Measurements from ENCODE around the gene CRIM1. TPM values are rescaled to one million over a fixed set of nuclear protein-coding genes. Genes with fewer than 3 reads are reported as not detected.

The CRIM1 gene
- total and polyA plus RNA-seq, 7 experiments from 2014 or later = 0.10 to 7.1 (median 0.92) TPM

DNA sequence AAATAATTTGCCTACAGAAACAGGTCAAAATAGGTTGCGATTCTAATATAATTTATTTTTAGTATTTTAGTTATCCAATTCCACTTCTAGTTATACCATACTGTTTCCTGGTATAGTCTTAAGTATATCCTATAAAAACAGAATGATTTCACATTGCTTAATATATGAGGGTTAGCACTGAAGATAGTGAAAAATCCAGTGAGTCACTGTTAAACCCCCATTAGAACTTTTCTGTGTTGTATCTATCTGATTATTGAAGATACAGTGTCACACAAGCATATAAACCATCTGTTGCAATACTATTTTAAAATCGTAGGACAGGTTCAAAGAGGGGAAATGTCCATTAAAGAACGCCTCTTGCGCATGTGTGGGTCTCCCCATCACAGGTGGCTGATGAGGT lies 132.4 kb downstream of the CRIM1 start:
- Histone ChIP-seq H3K27me3 (ENCODE audit: control insufficient read depth in 2 of 2, insufficient read depth in 2 of 2, low read length in 2 of 2) (no peaks in the 10 kb centered on the region), H3K9me3 (ENCODE audit: control insufficient read depth in 2 of 3, low read length in 3 of 3) (no peaks in the 10 kb centered on the region), H3K4me1 (ENCODE audit: control insufficient read depth in 2 of 2, insufficient read depth in 2 of 2, low read length in 2 of 2) (no peaks in the 10 kb centered on the region), H3K36me3 (ENCODE audit: control insufficient read depth in 2 of 3, insufficient read depth in 3 of 3, low read length in 3 of 3) (no peaks in the 10 kb centered on the region), H3K4me3 (ENCODE audit: low read length) (no peak overlapping the region), H3K27ac (ENCODE audit: low read depth, low read length) (no peak overlapping the region)
- H3K9me3 Mint-ChIP-seq = peaks cover 0 to 1% (median 0%) of the 10 kb centered on the region in 11 donors
- no peaks in the 10 kb centered on the region for H3K4me1 Mint-ChIP-seq
- peaks cover 0 to 6% (median 0%) of the 10 kb centered on the region in 5 donors for H3K27me3 Mint-ChIP-seq
- H3K27ac Mint-ChIP-seq = no peak overlapping the region
- H3K36me3 Mint-ChIP-seq = peaks cover 0 to 4% (median 0%) of the 10 kb centered on the region in 5 donors
- intact Hi-C loops (cut with micrococcal nuclease) = no loop called here
- DNase-seq (no peak), ATAC-seq (no peak)
- ChIA-PET CTCF (no interaction called here), POLR2A (no interaction called here)
- H3K4me3 Mint-ChIP-seq = no peak overlapping the region

DNA sequence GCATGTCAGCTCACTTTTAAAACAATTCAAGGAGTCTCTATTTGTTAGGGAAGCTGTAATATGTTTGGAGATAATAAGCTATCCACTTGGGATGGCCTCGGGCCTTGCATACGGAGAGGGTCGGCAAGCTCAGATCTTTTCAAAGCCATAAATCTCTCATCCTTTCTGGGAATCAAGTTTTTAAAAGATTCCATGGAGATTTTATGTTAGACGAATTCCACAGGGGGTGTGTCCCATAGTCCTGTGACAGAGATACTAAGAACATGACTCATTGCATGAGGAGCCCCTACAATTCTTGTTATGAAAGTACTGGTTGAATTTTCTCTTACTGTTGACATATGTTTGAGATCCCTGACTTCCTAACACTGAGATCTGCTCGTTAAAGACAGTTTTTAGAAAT lies 133.7 kb downstream of the CRIM1 start:
- POLR2A ChIA-PET = no interaction called here
- Histone ChIP-seq H3K36me3 (ENCODE audit: control insufficient read depth in 2 of 3, insufficient read depth in 3 of 3, low read length in 3 of 3) (no peaks in the 10 kb centered on the region), H3K27me3 (ENCODE audit: control insufficient read depth in 2 of 2, insufficient read depth in 2 of 2, low read length in 2 of 2) (no peaks in the 10 kb centered on the region), H3K9me3 (ENCODE audit: control insufficient read depth in 2 of 3, low read length in 3 of 3) (no peaks in the 10 kb centered on the region), H3K4me1 (ENCODE audit: control insufficient read depth in 2 of 2, insufficient read depth in 2 of 2, low read length in 2 of 2) (no peaks in the 10 kb centered on the region), H3K4me3 (ENCODE audit: low read length) (no peak overlapping the region), H3K27ac (ENCODE audit: low read depth, low read length) (no peak overlapping the region)
- peaks cover 0 to 1% (median 0%) of the 10 kb centered on the region in 11 donors for H3K9me3 Mint-ChIP-seq
- H3K4me3 Mint-ChIP-seq = no peak overlapping the region
- peaks cover 0 to 7% (median 0%) of the 10 kb centered on the region in 5 donors for H3K27me3 Mint-ChIP-seq
- no peaks in the 10 kb centered on the region for H3K4me1 Mint-ChIP-seq
- no peak overlapping the region for H3K27ac Mint-ChIP-seq
- CTCF ChIA-PET = interaction anchor here (1.0 kb wide), 1 partner anchor 11 kb away, joined by 3 read pairs; no protein-coding TSS in a partner anchor
- no peak for DNase-seq
- peaks cover 0 to 2% (median 0%) of the 10 kb centered on the region in 5 donors for H3K36me3 Mint-ChIP-seq
- intact Hi-C loops (cut with micrococcal nuclease) = no loop called here
- ATAC-seq = no peak

DNA sequence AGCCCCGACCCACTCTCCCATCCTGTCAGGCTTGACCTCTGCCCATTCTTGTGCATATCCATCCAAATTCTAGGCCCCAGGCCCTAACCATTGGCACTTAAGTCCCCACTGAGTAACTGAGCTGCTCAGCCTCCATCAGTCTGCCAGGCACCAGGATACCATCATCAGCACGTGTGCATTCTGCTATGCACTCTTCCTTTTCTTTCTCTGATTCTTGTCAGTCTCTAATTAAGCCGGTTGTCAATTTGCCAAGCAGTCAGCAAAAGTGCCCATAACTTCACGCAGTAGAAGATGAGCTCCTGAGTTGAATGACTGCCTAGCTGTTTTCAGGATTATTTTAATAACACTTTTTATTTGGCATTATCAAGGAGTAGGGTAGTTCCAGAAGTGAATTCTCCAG lies 135.2 kb downstream of the CRIM1 start:
- intact Hi-C loops (cut with micrococcal nuclease) = no loop called here
- no peak overlapping the region for H3K4me3 Mint-ChIP-seq
- no peaks in the 10 kb centered on the region for H3K4me1 Mint-ChIP-seq
- H3K27ac ChIP-seq (ENCODE audit: low read depth, low read length) = no peak overlapping the region
- H3K27ac Mint-ChIP-seq = no peak overlapping the region
- ATAC-seq = no peak
- POLR2A ChIA-PET = no interaction called here
- CTCF ChIA-PET = no interaction called here
- no peak for DNase-seq
- H3K27me3 ChIP-seq (ENCODE audit: control insufficient read depth in 2 of 2, insufficient read depth in 2 of 2, low read length in 2 of 2) = no peaks in the 10 kb centered on the region
- peaks cover 0 to 7% (median 0%) of the 10 kb centered on the region in 5 donors for H3K27me3 Mint-ChIP-seq
- H3K4me3 ChIP-seq (ENCODE audit: low read length) = no peak overlapping the region
- H3K36me3 Mint-ChIP-seq = no peaks in the 10 kb centered on the region
- H3K36me3 ChIP-seq (ENCODE audit: control insufficient read depth in 2 of 3, insufficient read depth in 3 of 3, low read length in 3 of 3) = no peaks in the 10 kb centered on the region
- H3K9me3 Mint-ChIP-seq = no peaks in the 10 kb centered on the region
- H3K9me3 ChIP-seq (ENCODE audit: control insufficient read depth in 2 of 3, low read length in 3 of 3) = no peaks in the 10 kb centered on the region
- H3K4me1 ChIP-seq (ENCODE audit: control insufficient read depth in 2 of 2, insufficient read depth in 2 of 2, low read length in 2 of 2) = no peaks in the 10 kb centered on the region

DNA sequence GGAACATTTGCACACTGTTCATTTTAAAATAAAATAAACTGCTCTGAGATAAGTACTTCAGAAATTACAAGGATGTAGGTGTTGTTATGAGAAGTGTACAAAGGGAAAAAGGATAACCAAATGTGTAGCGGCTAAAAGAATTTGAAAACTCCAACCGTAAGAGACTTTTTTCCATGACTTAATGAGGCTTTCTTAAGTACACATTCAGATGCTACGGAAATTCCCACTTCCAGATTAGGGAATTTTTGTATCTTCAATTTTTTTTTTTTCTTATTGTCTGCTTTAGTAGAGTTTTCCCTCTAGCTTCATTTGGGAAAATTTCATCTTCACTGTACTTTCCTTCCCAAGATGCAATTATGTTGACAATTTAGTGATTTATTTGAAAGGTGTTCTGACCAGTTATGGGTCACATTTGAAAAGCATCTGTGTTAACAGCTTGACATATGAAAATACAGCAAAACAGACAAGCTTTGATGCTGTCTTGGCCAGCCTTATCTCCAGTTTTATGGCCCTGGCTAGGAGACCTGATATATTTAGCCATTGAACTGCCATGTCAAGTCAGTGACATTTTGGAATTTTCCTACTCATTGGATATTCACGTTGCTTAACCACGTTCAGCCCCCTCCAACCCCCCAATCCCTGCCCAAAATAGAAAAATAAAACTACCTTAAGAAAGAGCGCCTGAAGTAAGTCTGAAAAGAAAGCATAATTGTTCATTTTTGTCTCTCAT lies 136.8 kb downstream of the CRIM1 start:
- CTCF ChIA-PET = no interaction called here
- Mint-ChIP-seq H3K36me3 (no peaks in the 10 kb centered on the region), H3K27ac (no peak overlapping the region), H3K9me3 (no peaks in the 10 kb centered on the region), H3K4me3 (no peak overlapping the region), H3K27me3 (peaks cover 0 to 7% (median 0%) of the 10 kb centered on the region in 5 donors), H3K4me1 (no peaks in the 10 kb centered on the region)
- POLR2A ChIA-PET = no interaction called here
- no peak for DNase-seq
- Histone ChIP-seq H3K4me1 (ENCODE audit: control insufficient read depth in 2 of 2, insufficient read depth in 2 of 2, low read length in 2 of 2) (no peaks in the 10 kb centered on the region), H3K4me3 (ENCODE audit: low read length) (no peak overlapping the region), H3K36me3 (ENCODE audit: control insufficient read depth in 2 of 3, insufficient read depth in 3 of 3, low read length in 3 of 3) (no peaks in the 10 kb centered on the region), H3K9me3 (ENCODE audit: control insufficient read depth in 2 of 3, low read length in 3 of 3) (no peaks in the 10 kb centered on the region), H3K27me3 (ENCODE audit: control insufficient read depth in 2 of 2, insufficient read depth in 2 of 2, low read length in 2 of 2) (no peaks in the 10 kb centered on the region), H3K27ac (ENCODE audit: low read depth, low read length) (no peak overlapping the region)
- no peak for ATAC-seq
- intact Hi-C loops (cut with micrococcal nuclease) = no loop called here

DNA sequence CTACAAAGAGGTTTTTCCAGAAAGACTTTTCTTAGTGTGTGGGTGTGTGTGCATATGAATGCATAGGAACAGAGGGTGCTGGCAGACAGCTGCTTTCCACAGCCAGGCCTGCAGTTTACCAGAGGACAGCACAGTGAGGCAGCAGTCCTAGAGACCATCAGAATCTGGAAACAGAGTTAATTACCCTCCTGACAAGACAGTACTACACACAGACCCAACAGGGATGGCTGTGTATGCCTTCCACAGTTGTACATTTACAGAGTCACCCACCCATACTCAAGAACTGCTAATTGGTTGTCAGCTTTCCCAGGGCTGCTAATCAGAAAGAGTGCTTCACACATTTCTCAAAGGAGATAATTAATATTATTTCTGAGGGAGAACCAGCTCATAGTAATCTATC lies 137.7 kb downstream of the CRIM1 start:
- DNase-seq = no peak
- Histone ChIP-seq H3K27me3 (ENCODE audit: control insufficient read depth in 2 of 2, insufficient read depth in 2 of 2, low read length in 2 of 2) (no peaks in the 10 kb centered on the region), H3K4me3 (ENCODE audit: low read length) (no peak overlapping the region), H3K27ac (ENCODE audit: low read depth, low read length) (no peak overlapping the region), H3K36me3 (ENCODE audit: control insufficient read depth in 2 of 3, insufficient read depth in 3 of 3, low read length in 3 of 3) (no peaks in the 10 kb centered on the region), H3K4me1 (ENCODE audit: control insufficient read depth in 2 of 2, insufficient read depth in 2 of 2, low read length in 2 of 2) (no peaks in the 10 kb centered on the region), H3K9me3 (ENCODE audit: control insufficient read depth in 2 of 3, low read length in 3 of 3) (no peaks in the 10 kb centered on the region)
- intact Hi-C loops (cut with micrococcal nuclease) = no loop called here
- ChIA-PET POLR2A (no interaction called here), CTCF (no interaction called here)
- Mint-ChIP-seq H3K9me3 (no peaks in the 10 kb centered on the region), H3K36me3 (no peaks in the 10 kb centered on the region), H3K27ac (no peak overlapping the region), H3K4me3 (no peak overlapping the region), H3K4me1 (no peaks in the 10 kb centered on the region), H3K27me3 (peaks cover 0 to 7% (median 0%) of the 10 kb centered on the region in 5 donors)
- ATAC-seq = no peak

DNA sequence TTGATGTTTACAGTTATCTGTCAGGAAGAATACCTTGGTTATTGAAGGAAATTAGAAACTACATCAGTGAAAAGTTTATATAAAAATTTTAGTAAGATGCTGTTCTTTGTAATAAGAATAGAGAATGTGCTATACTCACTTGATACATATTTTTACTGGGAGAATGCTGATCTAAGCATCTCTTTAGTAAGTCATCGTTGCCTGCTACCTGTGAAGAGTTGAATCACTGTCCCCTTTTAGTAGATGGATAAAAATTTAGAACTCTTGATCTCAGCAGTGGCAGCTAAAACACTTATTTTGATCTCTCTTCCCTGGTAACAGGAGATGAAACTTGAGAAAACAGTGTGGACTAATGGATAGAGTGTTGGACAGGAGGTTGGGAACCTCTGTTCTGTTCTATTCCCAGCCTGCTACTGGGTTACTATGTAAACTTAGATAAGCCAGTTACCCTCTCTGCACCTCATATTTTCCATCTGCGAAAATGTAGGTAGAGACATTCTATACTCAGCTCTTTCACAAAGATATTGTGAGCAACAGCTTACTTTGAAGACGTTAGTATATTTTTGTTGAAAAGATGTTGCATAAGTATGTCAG lies 142.1 kb downstream of the CRIM1 start:
- H3K36me3 ChIP-seq (ENCODE audit: control insufficient read depth in 2 of 3, insufficient read depth in 3 of 3, low read length in 3 of 3) = no peaks in the 10 kb centered on the region
- H3K36me3 Mint-ChIP-seq = no peaks in the 10 kb centered on the region
- ChIA-PET CTCF (no interaction called here), POLR2A (no interaction called here)
- no peak overlapping the region for H3K4me3 ChIP-seq (ENCODE audit: low read length)
- H3K4me1 ChIP-seq (ENCODE audit: control insufficient read depth in 2 of 2, insufficient read depth in 2 of 2, low read length in 2 of 2) = no peaks in the 10 kb centered on the region
- DNase-seq (no peak), ATAC-seq (no peak)
- intact Hi-C loops (cut with micrococcal nuclease) = no loop called here
- no peaks in the 10 kb centered on the region for H3K9me3 Mint-ChIP-seq
- H3K4me1 Mint-ChIP-seq = no peaks in the 10 kb centered on the region
- no peaks in the 10 kb centered on the region for H3K9me3 ChIP-seq (ENCODE audit: control insufficient read depth in 2 of 3, low read length in 3 of 3)
- H3K27ac Mint-ChIP-seq = no peak overlapping the region
- no peak overlapping the region for H3K4me3 Mint-ChIP-seq
- H3K27me3 Mint-ChIP-seq = peaks cover 0 to 3% (median 0%) of the 10 kb centered on the region in 5 donors
- no peak overlapping the region for H3K27ac ChIP-seq (ENCODE audit: low read depth, low read length)
- no peaks in the 10 kb centered on the region for H3K27me3 ChIP-seq (ENCODE audit: control insufficient read depth in 2 of 2, insufficient read depth in 2 of 2, low read length in 2 of 2)

All from naive thymus-derived CD4-positive, alpha-beta T cell (primary cell).